GM12878 (cell line): ENCODE data around the gene CCDC184. TPM values are rescaled to one million over a fixed set of nuclear protein-coding genes. Genes with fewer than 3 reads are reported as not detected.

Experiments used
- ATAC-seq: fragments of 200-7000 bp; cut with Tn5 transposase; 3 replicates; pipeline ENCODE4 v1.9.1; 2020; ENCODE audit warnings: mild to moderate bottlenecking, moderate library complexity
- BruUV-seq: library from RNA; stranded (reverse); fragments of 400-500 nt; replicated peaks from 2 replicates; lab custom pipeline; 2021; lab: Mats Ljungman, UMichigan
- CTCF ChIA-PET: fragments of 300-600 bp; sonication (Branson Sonifier 250); formaldehyde crosslinking; extraction: SDS; loops from one replicate; lab custom pipeline; 2021; ENCODE audit warnings: inconsistent platforms; lab: Yijun Ruan, JAX
- POLR2A ChIA-PET: fragments of 350-600 bp; formaldehyde crosslinking; extraction: SDS; loops from one replicate; lab custom pipeline; 2021; ENCODE audit warnings: inconsistent platforms; lab: Charles Lee
- RAD21 ChIA-PET: fragments of 300-600 bp; sonication (Branson Sonifier 250); formaldehyde crosslinking; loops from one replicate; lab custom pipeline; 2023; ENCODE audit warnings: antibody characterized with exemption; ENCODE audit not compliant: unreplicated experiment; lab: Charles Lee
- SMC1A ChIA-PET: fragments of 300-600 bp; sonication (Branson Sonifier 250); formaldehyde crosslinking; loops from one replicate; lab custom pipeline; 2023; ENCODE audit not compliant: unreplicated experiment, uncharacterized antibody; lab: Charles Lee
- DNase-seq: peaks from one replicate; pipeline ENCODE4 v3.0.0-alpha.2; 2011; ENCODE audit warnings: low read depth, low spot score
- FAIRE-seq: peaks from 3 replicates; lab custom pipeline; 2011; peaks lifted over from hg19 to GRCh38; lab: Jason Lieb, UNC
- H2AFZ ChIP-seq: 2 replicates; pipeline ENCODE4 v1.6.0; 2011; ENCODE audit warnings: low read depth, low read length, control low read depth; ENCODE audit not compliant: control insufficient read depth
- H3K27ac ChIP-seq: 2 replicates; pipeline ENCODE4 v1.5.1; 2011; ENCODE audit warnings: control low read depth; ENCODE audit not compliant: control insufficient read depth, insufficient read depth
- H3K27me3 ChIP-seq, 2 experiments: replicated peaks in 1 of 2; 2 replicates each; pipeline versions ENCODE4 v1.6.0 to v1.6.1; 2011; ENCODE audit warnings: low read length in 1 of 2; ENCODE audit not compliant: control insufficient read depth in 2 of 2, insufficient read depth in 2 of 2
- H3K36me3 ChIP-seq, 2 experiments: 2 replicates each; pipeline ENCODE4 v1.5.1; 2011; ENCODE audit warnings: low read length in 1 of 2; ENCODE audit not compliant: control insufficient read depth in 2 of 2, insufficient read depth in 2 of 2
- H3K4me1 ChIP-seq: 2 replicates; pipeline ENCODE4 v1.6.1; 2011; ENCODE audit warnings: mild to moderate bottlenecking, low read length, moderate library complexity, mixed read lengths; ENCODE audit not compliant: control insufficient read depth, insufficient read depth
- H3K4me2 ChIP-seq: 2 replicates; pipeline ENCODE4 v1.6.0; 2011; ENCODE audit warnings: control low read depth; ENCODE audit not compliant: control insufficient read depth, insufficient read depth
- H3K4me3 ChIP-seq: fragments of 200-600 bp; sonication (generic); 2 replicates; pipeline ENCODE4 v1.5.1; 2016
- H3K79me2 ChIP-seq: 2 replicates; pipeline ENCODE4 v1.6.0; 2011; ENCODE audit warnings: low read length; ENCODE audit not compliant: control insufficient read depth, insufficient read depth
- H3K9ac ChIP-seq: 2 replicates; pipeline ENCODE4 v1.8.0; 2011; ENCODE audit warnings: low read length, control low read depth, mixed read lengths; ENCODE audit not compliant: control insufficient read depth, insufficient read depth
- H3K9me3 ChIP-seq: replicated peaks from 3 replicates; pipeline ENCODE4 v1.5.1; 2011; ENCODE audit warnings: mild to moderate bottlenecking, low read length; ENCODE audit not compliant: control insufficient read depth, insufficient read depth
- H4K20me1 ChIP-seq: 2 replicates; pipeline ENCODE4 v1.6.0; 2011; ENCODE audit not compliant: control insufficient read depth, insufficient read depth
- CHD2 ChIP-seq: IDR thresholded peaks from 2 replicates; pipeline ENCODE4 v1.6.1; 2011; ENCODE audit warnings: low read depth, low read length, improper control_type of control experiment, borderline replicate concordance
- KLF5 ChIP-seq: fragments of 450-650 bp; IDR thresholded peaks from 2 replicates; pipeline ENCODE4 v1.6.1; 2014; ENCODE audit warnings: mild to moderate bottlenecking; ENCODE audit not compliant: partially characterized antibody
- MYB ChIP-seq: fragments of 150-350 bp; IDR thresholded peaks from 2 replicates; pipeline ENCODE4 v1.6.1; 2014; ENCODE audit warnings: mild to moderate bottlenecking, low read depth, low read length, borderline replicate concordance
- PAX8 ChIP-seq: fragments of 450-650 bp; IDR thresholded peaks from 2 replicates; pipeline ENCODE4 v1.6.1; 2017; ENCODE audit warnings: mild to moderate bottlenecking, moderate library complexity
- POU2F2 ChIP-seq: IDR thresholded peaks from 3 replicates; pipeline ENCODE4 v1.6.1; 2011; ENCODE audit warnings: low read depth, mild to moderate bottlenecking, low read length, borderline replicate concordance
- RBBP5 ChIP-seq: fragments of 200-600 bp; sonication (generic); conservative IDR thresholded peaks from 2 replicates; pipeline ENCODE4 v1.6.1; 2016
- RUNX3 ChIP-seq: IDR thresholded peaks from 2 replicates; pipeline ENCODE4 v1.6.1; 2012; ENCODE audit warnings: low read length, inconsistent platforms
- SP1 ChIP-seq: IDR thresholded peaks from one replicate; pipeline ENCODE4 v1.6.1; 2011; ENCODE audit warnings: low read depth, low read length
- TCF3 ChIP-seq: IDR thresholded peaks from 2 replicates; pipeline ENCODE4 v1.6.1; 2012; ENCODE audit warnings: low read depth, mild to moderate bottlenecking, low read length, borderline replicate concordance; ENCODE audit not compliant: insufficient read depth
- ZNF622 ChIP-seq: fragments of 450-650 bp; IDR thresholded peaks from 2 replicates; pipeline ENCODE4 v1.6.1; 2017; ENCODE audit warnings: mild to moderate bottlenecking, inconsistent platforms
- WGBS: methylation state at CpG from one replicate; pipeline ENCODE4 v1.1.6; 2016; ENCODE audit warnings: low lambda C conversion rate; ENCODE audit not compliant: insufficient replicate concordance, insufficient coverage; ENCODE audit errors: missing lambda C conversion rate; 5-methylcytosine and 5-hydroxymethylcytosine counted together
- in situ Hi-C: fragments of 300-500 bp; cut with MboI; formaldehyde crosslinking; loops from 9 replicates; pipeline ENCODE4 v1.14.3; 2018; ENCODE audit warnings: mixed read lengths
- intact Hi-C: fragments of 100-400 bp; cut with micrococcal nuclease; formaldehyde crosslinking; loops from one replicate; pipeline ENCODE4 v1.14.2; 2022; ENCODE audit not compliant: unreplicated experiment
- polyA plus RNA-seq, 11 experiments: library from polyadenylated mRNA; depleted of rRNA in 4 of 11; unstranded in 6 of 11; stranded (reverse) in 5 of 11; fragments of >200 nt; fragmentation: Nextera tagmentation in 4 of 11; fragmentation: Illumina TruSeq in 1 of 11; extraction: Ambion mirVana in 4 of 11; extraction: Trizol in 1 of 11; gene quantifications; 1 replicate in 1 of 11; 2 replicates in 10 of 11; pipeline versions ENCODE4 v1.2.1 to v1.2.3, GENCODE V29; 2011 to 2016; ENCODE audit warnings: inconsistent platforms in 2 of 11, missing spikeins in 2 of 11, low read depth in 1 of 11
- total RNA-seq, 4 experiments: library from RNA; depleted of rRNA in 3 of 4; stranded (reverse); fragments of >200 nt in 3 of 4; fragmentation: Illumina TruSeq in 1 of 4; extraction: Trizol in 1 of 4; gene quantifications; 2 replicates each; pipeline versions ENCODE4 v1.2.1 to v1.2.3, GENCODE V29; 2013 to 2021
- TF ChIP-seq, protein P1 (sequence below): IDR thresholded peaks from 2 replicates; pipeline ENCODE4 v1.6.1; 2011; ENCODE audit warnings: borderline replicate concordance, low read depth, mild to moderate bottlenecking, moderate library complexity, low read length; ENCODE audit not compliant: insufficient read depth, poor library complexity, severe bottlenecking
- TF ChIP-seq, protein P2 (sequence below): fragments of 450-650 bp; IDR thresholded peaks from 2 replicates; pipeline ENCODE4 v1.6.1; 2016; ENCODE audit warnings: mild to moderate bottlenecking, moderate library complexity, borderline replicate concordance
- TF ChIP-seq, protein P3 (sequence below): fragments of 450-650 bp; formaldehyde crosslinking; IDR thresholded peaks from 2 replicates; pipeline ENCODE4 v1.4.0; 2020; ENCODE audit warnings: mild to moderate bottlenecking, moderate library complexity
- TF ChIP-seq, protein P4 (sequence below): IDR thresholded peaks from 2 replicates; pipeline ENCODE4 v1.6.1; 2012; ENCODE audit warnings: low read depth, low read length, improper control_type of control experiment

Gene CCDC184
- total and polyA plus RNA-seq, 10 of the 15 experiments (the other 5 are each of a cell fraction or from before 2014, with no cell fraction given): not detected

DNA sequence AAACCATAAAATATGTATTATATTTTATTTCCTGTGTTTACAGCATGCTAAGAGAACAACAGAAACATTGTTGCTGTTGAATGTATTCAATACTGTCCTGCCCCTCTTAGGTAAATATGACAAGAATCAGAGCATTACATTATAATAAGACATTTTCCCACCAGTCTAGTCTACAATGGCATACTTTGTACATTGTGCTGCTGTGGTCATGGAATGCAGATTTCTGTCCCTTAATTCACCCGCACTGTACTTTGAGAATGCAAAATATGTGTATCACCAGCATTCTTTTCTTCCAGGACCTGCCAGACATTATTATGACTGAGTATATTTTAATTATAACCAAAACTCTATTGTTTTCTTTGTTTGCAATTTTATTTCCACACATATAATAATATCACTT, 36.2 kb downstream of the CCDC184 start:
- in situ Hi-C loops (no loop called here), intact Hi-C loops (no loop called here)
- WGBS: 95% methylated on average over 1 of the region's 1 CpG
- H3K9ac ChIP-seq: no peak overlapping the region
- ATAC-seq: no peak
- no peaks in the 10 kb centered on the region for H3K9me3 ChIP-seq
- H3K27me3 ChIP-seq: peaks cover 0 to 5% of the 10 kb centered on the region in 2 experiments; a peak in 1 of 4 replicates
- H4K20me1 ChIP-seq: no peaks in the 10 kb centered on the region
- H3K4me3 ChIP-seq: no peak overlapping the region
- H3K79me2 ChIP-seq: no peaks in the 10 kb centered on the region
- no peaks in the 10 kb centered on the region for H3K36me3 ChIP-seq
- no peak overlapping the region for H2AFZ ChIP-seq
- DNase-seq: no peak
- RAD21 ChIA-PET: no interaction called here
- no peaks in the 10 kb centered on the region for H3K4me1 ChIP-seq
- BruUV-seq: no TSS peak
- CTCF ChIA-PET: no interaction called here
- SMC1A ChIA-PET: interaction anchor here (1.0 kb wide), 1 partner anchor 15 kb away, joined by 3 read pairs; no protein-coding TSS in a partner anchor
- POLR2A ChIA-PET: no interaction called here
- no peak overlapping the region for H3K27ac ChIP-seq
- no peak overlapping the region for H3K4me2 ChIP-seq
- FAIRE-seq: no peak
- TF ChIP-seq CHD2: no peak
- TF ChIP-seq SP1: no peak
- TF ChIP-seq KLF5: no peak
- TF ChIP-seq, protein P1, sequence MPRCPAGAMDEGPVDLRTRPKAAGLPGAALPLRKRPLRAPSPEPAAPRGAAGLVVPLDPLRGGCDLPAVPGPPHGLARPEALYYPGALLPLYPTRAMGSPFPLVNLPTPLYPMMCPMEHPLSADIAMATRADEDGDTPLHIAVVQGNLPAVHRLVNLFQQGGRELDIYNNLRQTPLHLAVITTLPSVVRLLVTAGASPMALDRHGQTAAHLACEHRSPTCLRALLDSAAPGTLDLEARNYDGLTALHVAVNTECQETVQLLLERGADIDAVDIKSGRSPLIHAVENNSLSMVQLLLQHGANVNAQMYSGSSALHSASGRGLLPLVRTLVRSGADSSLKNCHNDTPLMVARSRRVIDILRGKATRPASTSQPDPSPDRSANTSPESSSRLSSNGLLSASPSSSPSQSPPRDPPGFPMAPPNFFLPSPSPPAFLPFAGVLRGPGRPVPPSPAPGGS: no peak
- TF ChIP-seq, protein P2, sequence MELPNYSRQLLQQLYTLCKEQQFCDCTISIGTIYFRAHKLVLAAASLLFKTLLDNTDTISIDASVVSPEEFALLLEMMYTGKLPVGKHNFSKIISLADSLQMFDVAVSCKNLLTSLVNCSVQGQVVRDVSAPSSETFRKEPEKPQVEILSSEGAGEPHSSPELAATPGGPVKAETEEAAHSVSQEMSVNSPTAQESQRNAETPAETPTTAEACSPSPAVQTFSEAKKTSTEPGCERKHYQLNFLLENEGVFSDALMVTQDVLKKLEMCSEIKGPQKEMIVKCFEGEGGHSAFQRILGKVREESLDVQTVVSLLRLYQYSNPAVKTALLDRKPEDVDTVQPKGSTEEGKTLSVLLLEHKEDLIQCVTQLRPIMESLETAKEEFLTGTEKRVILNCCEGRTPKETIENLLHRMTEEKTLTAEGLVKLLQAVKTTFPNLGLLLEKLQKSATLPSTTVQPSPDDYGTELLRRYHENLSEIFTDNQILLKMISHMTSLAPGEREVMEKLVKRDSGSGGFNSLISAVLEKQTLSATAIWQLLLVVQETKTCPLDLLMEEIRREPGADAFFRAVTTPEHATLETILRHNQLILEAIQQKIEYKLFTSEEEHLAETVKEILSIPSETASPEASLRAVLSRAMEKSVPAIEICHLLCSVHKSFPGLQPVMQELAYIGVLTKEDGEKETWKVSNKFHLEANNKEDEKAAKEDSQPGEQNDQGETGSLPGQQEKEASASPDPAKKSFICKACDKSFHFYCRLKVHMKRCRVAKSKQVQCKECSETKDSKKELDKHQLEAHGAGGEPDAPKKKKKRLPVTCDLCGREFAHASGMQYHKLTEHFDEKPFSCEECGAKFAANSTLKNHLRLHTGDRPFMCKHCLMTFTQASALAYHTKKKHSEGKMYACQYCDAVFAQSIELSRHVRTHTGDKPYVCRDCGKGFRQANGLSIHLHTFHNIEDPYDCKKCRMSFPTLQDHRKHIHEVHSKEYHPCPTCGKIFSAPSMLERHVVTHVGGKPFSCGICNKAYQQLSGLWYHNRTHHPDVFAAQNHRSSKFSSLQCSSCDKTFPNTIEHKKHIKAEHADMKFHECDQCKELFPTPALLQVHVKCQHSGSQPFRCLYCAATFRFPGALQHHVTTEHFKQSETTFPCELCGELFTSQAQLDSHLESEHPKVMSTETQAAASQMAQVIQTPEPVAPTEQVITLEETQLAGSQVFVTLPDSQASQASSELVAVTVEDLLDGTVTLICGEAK: no peak
- no peak for TF ChIP-seq ZNF622
- no peak for TF ChIP-seq PAX8
- TF ChIP-seq TCF3: no peak
- TF ChIP-seq POU2F2: no peak
- TF ChIP-seq, protein P3, sequence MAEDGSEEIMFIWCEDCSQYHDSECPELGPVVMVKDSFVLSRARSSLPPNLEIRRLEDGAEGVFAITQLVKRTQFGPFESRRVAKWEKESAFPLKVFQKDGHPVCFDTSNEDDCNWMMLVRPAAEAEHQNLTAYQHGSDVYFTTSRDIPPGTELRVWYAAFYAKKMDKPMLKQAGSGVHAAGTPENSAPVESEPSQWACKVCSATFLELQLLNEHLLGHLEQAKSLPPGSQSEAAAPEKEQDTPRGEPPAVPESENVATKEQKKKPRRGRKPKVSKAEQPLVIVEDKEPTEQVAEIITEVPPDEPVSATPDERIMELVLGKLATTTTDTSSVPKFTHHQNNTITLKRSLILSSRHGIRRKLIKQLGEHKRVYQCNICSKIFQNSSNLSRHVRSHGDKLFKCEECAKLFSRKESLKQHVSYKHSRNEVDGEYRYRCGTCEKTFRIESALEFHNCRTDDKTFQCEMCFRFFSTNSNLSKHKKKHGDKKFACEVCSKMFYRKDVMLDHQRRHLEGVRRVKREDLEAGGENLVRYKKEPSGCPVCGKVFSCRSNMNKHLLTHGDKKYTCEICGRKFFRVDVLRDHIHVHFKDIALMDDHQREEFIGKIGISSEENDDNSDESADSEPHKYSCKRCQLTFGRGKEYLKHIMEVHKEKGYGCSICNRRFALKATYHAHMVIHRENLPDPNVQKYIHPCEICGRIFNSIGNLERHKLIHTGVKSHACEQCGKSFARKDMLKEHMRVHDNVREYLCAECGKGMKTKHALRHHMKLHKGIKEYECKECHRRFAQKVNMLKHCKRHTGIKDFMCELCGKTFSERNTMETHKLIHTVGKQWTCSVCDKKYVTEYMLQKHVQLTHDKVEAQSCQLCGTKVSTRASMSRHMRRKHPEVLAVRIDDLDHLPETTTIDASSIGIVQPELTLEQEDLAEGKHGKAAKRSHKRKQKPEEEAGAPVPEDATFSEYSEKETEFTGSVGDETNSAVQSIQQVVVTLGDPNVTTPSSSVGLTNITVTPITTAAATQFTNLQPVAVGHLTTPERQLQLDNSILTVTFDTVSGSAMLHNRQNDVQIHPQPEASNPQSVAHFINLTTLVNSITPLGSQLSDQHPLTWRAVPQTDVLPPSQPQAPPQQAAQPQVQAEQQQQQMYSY: no peak
- no peak for TF ChIP-seq RUNX3
- no peak for TF ChIP-seq RBBP5
- TF ChIP-seq MYB: no peak
- TF ChIP-seq, protein P4, sequence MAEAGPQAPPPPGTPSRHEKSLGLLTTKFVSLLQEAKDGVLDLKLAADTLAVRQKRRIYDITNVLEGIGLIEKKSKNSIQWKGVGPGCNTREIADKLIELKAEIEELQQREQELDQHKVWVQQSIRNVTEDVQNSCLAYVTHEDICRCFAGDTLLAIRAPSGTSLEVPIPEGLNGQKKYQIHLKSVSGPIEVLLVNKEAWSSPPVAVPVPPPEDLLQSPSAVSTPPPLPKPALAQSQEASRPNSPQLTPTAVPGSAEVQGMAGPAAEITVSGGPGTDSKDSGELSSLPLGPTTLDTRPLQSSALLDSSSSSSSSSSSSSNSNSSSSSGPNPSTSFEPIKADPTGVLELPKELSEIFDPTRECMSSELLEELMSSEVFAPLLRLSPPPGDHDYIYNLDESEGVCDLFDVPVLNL: no peak
